ENCODE measurements around the gene G3BP2. TPM values are rescaled to one million over a fixed set of nuclear protein-coding genes. Genes with fewer than 3 reads are reported as not detected.

The G3BP2 gene
- total and polyA plus RNA-seq, 2 of the 13 experiments (the other 11 are each of a cell fraction or from before 2014, with no cell fraction given): 51.7 to 179 TPM

DNA sequence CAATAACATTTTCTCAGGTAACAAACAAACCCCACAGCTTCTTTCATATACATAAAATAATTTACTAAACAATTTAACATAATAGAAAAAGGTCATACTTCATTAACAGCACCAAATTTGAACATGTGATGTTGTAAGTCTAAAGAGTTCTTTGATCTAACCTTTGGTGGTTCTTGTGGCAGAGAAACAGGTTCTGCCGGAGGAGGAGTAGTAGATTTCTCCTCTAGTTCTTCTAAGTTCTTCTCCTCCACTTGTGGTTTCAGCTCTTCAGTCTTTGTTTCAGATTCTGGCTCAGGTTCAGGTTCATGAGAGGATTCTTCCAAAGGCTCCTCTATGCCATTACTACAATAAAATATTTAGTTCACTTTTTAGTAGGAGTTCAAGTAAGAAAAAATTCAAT, 18.3 kb downstream of the G3BP2 start (continued):
- TF ChIP-seq, protein P1, sequence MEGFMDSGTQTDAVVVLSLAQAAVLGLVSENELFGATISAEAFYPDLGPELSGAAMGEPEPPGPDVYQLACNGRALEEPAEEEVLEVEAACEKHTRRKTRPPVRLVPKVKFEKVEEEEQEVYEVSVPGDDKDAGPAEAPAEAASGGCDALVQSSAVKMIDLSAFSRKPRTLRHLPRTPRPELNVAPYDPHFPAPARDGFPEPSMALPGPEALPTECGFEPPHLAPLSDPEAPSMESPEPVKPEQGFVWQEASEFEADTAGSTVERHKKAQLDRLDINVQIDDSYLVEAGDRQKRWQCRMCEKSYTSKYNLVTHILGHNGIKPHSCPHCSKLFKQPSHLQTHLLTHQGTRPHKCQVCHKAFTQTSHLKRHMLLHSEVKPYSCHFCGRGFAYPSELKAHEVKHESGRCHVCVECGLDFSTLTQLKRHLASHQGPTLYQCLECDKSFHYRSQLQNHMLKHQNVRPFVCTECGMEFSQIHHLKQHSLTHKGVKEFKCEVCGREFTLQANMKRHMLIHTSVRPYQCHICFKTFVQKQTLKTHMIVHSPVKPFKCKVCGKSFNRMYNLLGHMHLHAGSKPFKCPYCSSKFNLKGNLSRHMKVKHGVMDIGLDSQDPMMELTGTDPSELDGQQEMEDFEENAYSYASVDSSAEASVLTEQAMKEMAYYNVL (CRISPR knock-in tag; IDR thresholded peaks at IDR 0.05; ENCODE audit: borderline replicate concordance): no peak
- TF ChIP-seq, protein P2, sequence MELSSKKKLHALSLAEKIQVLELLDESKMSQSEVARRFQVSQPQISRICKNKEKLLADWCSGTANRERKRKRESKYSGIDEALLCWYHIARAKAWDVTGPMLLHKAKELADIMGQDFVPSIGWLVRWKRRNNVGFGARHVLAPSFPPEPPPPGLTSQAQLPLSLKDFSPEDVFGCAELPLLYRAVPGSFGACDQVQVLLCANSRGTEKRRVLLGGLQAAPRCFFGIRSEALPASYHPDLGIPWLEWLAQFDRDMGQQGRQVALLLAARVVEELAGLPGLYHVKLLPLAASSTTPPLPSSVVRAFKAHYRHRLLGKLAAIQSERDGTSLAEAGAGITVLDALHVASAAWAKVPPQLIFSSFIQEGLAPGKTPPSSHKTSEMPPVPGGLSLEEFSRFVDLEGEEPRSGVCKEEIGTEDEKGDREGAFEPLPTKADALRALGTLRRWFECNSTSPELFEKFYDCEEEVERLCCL (CRISPR knock-in tag; IDR thresholded peaks at IDR 0.05; ENCODE audit: borderline replicate concordance): no peak
- TF ChIP-seq SIN3B (IDR thresholded peaks at IDR 0.05; ENCODE audit: low read length): no peak
- no peak for TF ChIP-seq YEATS4 (CRISPR knock-in tag; IDR thresholded peaks at IDR 0.05; ENCODE audit: borderline replicate concordance)
- TF ChIP-seq, protein P3, sequence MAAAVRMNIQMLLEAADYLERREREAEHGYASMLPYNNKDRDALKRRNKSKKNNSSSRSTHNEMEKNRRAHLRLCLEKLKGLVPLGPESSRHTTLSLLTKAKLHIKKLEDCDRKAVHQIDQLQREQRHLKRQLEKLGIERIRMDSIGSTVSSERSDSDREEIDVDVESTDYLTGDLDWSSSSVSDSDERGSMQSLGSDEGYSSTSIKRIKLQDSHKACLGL (CRISPR knock-in tag; IDR thresholded peaks at IDR 0.05): no peak

DNA sequence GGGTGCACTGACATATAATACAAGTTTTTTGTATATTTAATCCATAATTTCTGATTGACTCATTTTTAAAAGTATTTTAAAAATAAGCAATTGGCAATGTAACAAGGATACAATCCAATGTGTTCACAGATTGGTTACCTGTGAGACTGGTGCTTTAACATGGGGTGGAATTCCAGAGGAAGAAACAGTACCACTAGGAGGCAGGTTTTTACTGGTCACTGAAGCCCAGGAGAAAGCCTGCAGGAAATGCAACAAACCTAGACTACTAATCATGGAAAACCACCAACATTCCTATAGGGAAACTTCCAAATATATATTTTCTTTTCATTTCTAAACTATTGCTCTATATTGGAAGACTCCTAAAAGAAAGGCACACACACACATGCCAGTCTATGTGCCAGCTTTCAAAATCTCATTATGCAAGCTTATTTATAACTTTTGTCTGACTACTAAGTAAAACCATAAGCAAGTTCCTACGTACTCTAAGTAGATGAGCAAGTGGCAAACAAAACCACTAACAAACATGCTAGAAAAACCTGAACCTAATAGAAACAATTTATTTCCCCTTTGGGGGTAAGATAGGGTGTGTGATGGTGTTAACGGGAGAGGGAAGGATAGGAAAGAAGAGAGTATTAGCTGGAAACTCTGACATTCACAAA, 19.2 kb downstream of the G3BP2 start:
- Histone ChIP-seq H3K27ac (ENCODE audit: extremely low read length, insufficient read depth, low read length) (no peak overlapping the region), H3K79me2 (ENCODE audit: insufficient read depth, low read length) (peaks cover 18% of the 10 kb centered on the region), H3K4me1 (ENCODE audit: insufficient read depth, low read length) (no peaks in the 10 kb centered on the region), H3K4me2 (ENCODE audit: low read depth, low read length) (no peak overlapping the region), H3K27me3 (ENCODE audit: control insufficient read depth in 1 of 2, insufficient read depth in 2 of 2, low read length in 2 of 2) (no peaks in the 10 kb centered on the region), H3K36me3 (replicated peaks in 1 of 2; ENCODE audit: control insufficient read depth in 1 of 2, insufficient read depth in 2 of 2, low read length in 2 of 2) (peaks cover 8 to 60% of the 10 kb centered on the region in 2 experiments), H2AFZ (ENCODE audit: low read length) (no peak overlapping the region), H4K20me1 (ENCODE audit: insufficient read depth, low read length) (peaks cover 5% of the 10 kb centered on the region; the same call in 1 of the 2 replicates), H3K4me3 (replicated peaks in 1 of 3; ENCODE audit: insufficient read depth in 1 of 3, low read depth in 2 of 3, low read length in 3 of 3) (no peak overlapping the region), H3K9ac (ENCODE audit: insufficient read depth, low read depth, low read length) (no peak overlapping the region), H3K9me3 (ENCODE audit: low read length) (no peaks in the 10 kb centered on the region)
- in situ Hi-C loops (cut with HindIII; ENCODE audit: extremely low pct_ligation_motif_present, low pct_unique_long_range_greater_than_20kb) (loop anchor here (10.0 kb wide), 1 partner anchor 51 kb away; no protein-coding TSS in a partner anchor), intact Hi-C loops (cut with micrococcal nuclease; ENCODE audit: unreplicated experiment) (loop anchor here (1.0 kb wide), 3 partner anchors 54 to 194 kb away; partner anchors contain the start of gene USO1)
- ATAC-seq: peak; percentile 91
- peak; percentile 72 for FAIRE-seq
- WGBS (ENCODE audit: low lambda C conversion rate): 96% methylated on average over 2 of the region's 2 CpGs
- CTCF ChIA-PET (ENCODE audit: low intra/inter-chr PET ratio, low total read pairs): interaction anchor here (0.7 to 2.1 kb wide), 3 partner anchors 54 to 70 kb away, joined by 3 to 12 read pairs (median 8); partner anchors contain the start of gene USO1
- POLR2A ChIA-PET: interaction anchor here (1.0 kb wide), 1 partner anchor 70 kb away, joined by 3 read pairs; the partner anchor contains the start of gene USO1
- peak; percentile 51 for DNase-seq (ENCODE audit: low spot score)
- BruUV-seq (replicated peaks): no TSS peak
- TF ChIP-seq STAG1 (CRISPR knock-in tag; IDR thresholded peaks at IDR 0.05) (peak; percentile 70), JUN (CRISPR knock-in tag; IDR thresholded peaks at IDR 0.05) (no peak), TEAD3 (CRISPR knock-in tag; optimal IDR thresholded peaks at IDR 0.05; ENCODE audit: borderline replicate concordance) (peak; percentile 35), SMC3 (IDR thresholded peaks at IDR 0.05; ENCODE audit: low read length) (peak; percentile 70), RAD21 (CRISPR knock-in tag; IDR thresholded peaks at IDR 0.05) (peak; percentile 57; the same call in 1 of the 2 replicates), NFIB (CRISPR knock-in tag; IDR thresholded peaks at IDR 0.05; ENCODE audit: borderline replicate concordance) (no peak)
- TF ChIP-seq, protein P4, sequence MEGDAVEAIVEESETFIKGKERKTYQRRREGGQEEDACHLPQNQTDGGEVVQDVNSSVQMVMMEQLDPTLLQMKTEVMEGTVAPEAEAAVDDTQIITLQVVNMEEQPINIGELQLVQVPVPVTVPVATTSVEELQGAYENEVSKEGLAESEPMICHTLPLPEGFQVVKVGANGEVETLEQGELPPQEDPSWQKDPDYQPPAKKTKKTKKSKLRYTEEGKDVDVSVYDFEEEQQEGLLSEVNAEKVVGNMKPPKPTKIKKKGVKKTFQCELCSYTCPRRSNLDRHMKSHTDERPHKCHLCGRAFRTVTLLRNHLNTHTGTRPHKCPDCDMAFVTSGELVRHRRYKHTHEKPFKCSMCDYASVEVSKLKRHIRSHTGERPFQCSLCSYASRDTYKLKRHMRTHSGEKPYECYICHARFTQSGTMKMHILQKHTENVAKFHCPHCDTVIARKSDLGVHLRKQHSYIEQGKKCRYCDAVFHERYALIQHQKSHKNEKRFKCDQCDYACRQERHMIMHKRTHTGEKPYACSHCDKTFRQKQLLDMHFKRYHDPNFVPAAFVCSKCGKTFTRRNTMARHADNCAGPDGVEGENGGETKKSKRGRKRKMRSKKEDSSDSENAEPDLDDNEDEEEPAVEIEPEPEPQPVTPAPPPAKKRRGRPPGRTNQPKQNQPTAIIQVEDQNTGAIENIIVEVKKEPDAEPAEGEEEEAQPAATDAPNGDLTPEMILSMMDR (CRISPR knock-in tag; IDR thresholded peaks at IDR 0.05): peak; percentile 69

Measured in HepG2 (cell line).